ENCODE measurements around the gene TBXAS1. TPM values are rescaled to one million over a fixed set of nuclear protein-coding genes. Genes with fewer than 3 reads are reported as not detected.

The TBXAS1 gene
- total RNA-seq, 2 experiments from 2014 or later, result 5.5 to 6.0 TPM

DNA sequence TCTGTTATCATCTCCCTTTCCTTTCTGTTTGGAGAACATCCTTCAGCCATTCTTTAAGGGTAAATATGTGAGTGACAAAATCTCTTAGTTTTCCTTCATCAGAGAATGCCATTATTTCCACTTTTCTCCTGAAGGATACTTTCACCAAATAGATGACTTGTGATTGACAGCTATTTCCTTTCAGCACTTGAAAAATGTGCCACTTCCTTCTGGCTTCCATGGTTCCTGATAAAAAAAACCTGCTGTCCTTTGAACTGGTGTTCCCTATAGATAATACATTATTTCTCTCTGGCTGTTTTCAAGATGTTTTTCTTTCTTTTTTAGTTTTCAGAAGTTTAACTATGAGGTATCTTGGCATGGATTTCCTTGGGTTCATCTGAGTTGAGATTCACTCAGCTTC is 79.7 kb downstream of the TBXAS1 start:
- intact Hi-C loops (cut with DNase I, micrococcal nuclease), result no loop called here
- DNase-seq (no peak), ATAC-seq (ENCODE audit: poor library complexity) (no peak)
- Mint-ChIP-seq H3K36me3 (ENCODE audit: low read depth) (peaks cover 4% of the 10 kb centered on the region), H3K27me3 (no peaks in the 10 kb centered on the region), H3K4me1 (ENCODE audit: low read depth) (peaks cover 19% of the 10 kb centered on the region), H3K9me3 (peaks cover 5% of the 10 kb centered on the region), H3K4me3 (no peak overlapping the region), H3K27ac (no peak overlapping the region)
- H3K27ac ChIP-seq (ENCODE audit: low read depth in 1 of 2, low read length in 2 of 2), result no peak overlapping the region
- POLR2A ChIA-PET, result no interaction called here
- CTCF ChIA-PET, result no interaction called here
- H3K4me3 ChIP-seq (ENCODE audit: low read length), result no peak overlapping the region
- no peaks in the 10 kb centered on the region for H3K27me3 ChIP-seq (ENCODE audit: control insufficient read depth in 1 of 2, insufficient read depth in 2 of 2, low read length in 2 of 2)
- H3K9me3 ChIP-seq (ENCODE audit: control insufficient read depth in 1 of 2, insufficient read depth in 1 of 2, low read length in 2 of 2), result no peaks in the 10 kb centered on the region
- H3K36me3 ChIP-seq (ENCODE audit: insufficient read depth, low read length), result no peaks in the 10 kb centered on the region
- no peaks in the 10 kb centered on the region for H3K4me1 ChIP-seq (ENCODE audit: insufficient read depth, low read length)
- TF ChIP-seq, protein P1, sequence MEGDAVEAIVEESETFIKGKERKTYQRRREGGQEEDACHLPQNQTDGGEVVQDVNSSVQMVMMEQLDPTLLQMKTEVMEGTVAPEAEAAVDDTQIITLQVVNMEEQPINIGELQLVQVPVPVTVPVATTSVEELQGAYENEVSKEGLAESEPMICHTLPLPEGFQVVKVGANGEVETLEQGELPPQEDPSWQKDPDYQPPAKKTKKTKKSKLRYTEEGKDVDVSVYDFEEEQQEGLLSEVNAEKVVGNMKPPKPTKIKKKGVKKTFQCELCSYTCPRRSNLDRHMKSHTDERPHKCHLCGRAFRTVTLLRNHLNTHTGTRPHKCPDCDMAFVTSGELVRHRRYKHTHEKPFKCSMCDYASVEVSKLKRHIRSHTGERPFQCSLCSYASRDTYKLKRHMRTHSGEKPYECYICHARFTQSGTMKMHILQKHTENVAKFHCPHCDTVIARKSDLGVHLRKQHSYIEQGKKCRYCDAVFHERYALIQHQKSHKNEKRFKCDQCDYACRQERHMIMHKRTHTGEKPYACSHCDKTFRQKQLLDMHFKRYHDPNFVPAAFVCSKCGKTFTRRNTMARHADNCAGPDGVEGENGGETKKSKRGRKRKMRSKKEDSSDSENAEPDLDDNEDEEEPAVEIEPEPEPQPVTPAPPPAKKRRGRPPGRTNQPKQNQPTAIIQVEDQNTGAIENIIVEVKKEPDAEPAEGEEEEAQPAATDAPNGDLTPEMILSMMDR (IDR thresholded peaks at IDR 0.05), result no peak

DNA sequence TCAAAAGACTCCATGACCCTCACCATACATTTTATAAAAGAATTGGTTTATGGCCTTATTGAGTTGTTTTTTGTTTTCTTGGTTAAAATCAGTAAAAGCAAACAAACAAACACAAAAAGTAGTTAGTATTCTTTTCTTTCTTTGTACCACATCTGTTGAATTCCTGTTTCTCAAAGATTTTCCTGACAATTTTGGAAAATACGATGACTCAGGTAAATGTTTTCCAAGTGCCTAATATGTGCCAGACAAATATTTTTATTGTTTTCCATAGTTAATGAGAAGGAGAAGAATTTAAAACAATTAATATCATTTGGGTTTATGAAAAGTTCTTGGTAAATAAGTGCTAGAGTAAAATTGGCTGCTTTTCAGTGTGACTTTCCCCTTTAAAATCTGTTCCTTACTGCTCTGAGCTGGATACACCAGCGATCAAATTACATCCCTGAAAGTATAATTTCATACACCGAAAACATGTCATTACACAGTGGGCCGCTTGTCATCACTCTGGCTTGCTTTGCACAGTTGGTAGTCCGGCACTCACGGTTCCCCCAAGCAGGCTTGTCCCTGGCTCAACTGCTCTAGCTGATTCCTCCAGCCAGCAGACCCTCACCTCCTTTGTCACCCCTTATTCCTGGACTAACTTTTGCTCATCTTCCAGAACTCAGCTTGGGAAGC is 80.5 kb downstream of the TBXAS1 start:
- Mint-ChIP-seq H3K4me1 (ENCODE audit: low read depth) (peaks cover 19% of the 10 kb centered on the region), H3K4me3 (no peak overlapping the region), H3K9me3 (peaks cover 4% of the 10 kb centered on the region), H3K36me3 (ENCODE audit: low read depth) (peaks cover 4% of the 10 kb centered on the region), H3K27ac (no peak overlapping the region), H3K27me3 (no peaks in the 10 kb centered on the region)
- H3K4me3 ChIP-seq (ENCODE audit: low read length), result no peak overlapping the region
- no peak for ATAC-seq (ENCODE audit: poor library complexity)
- H3K27me3 ChIP-seq (ENCODE audit: control insufficient read depth in 1 of 2, insufficient read depth in 2 of 2, low read length in 2 of 2), result no peaks in the 10 kb centered on the region
- H3K4me1 ChIP-seq (ENCODE audit: insufficient read depth, low read length), result no peaks in the 10 kb centered on the region
- no peaks in the 10 kb centered on the region for H3K36me3 ChIP-seq (ENCODE audit: insufficient read depth, low read length)
- intact Hi-C loops (cut with DNase I, micrococcal nuclease), result no loop called here
- ChIA-PET CTCF (no interaction called here), POLR2A (no interaction called here)
- H3K27ac ChIP-seq (ENCODE audit: low read depth in 1 of 2, low read length in 2 of 2), result no peak overlapping the region
- DNase-seq, result no peak
- no peaks in the 10 kb centered on the region for H3K9me3 ChIP-seq (ENCODE audit: control insufficient read depth in 1 of 2, insufficient read depth in 1 of 2, low read length in 2 of 2)
- TF ChIP-seq, protein P1 (IDR thresholded peaks at IDR 0.05), result no peak

- TF ChIP-seq, protein P1 (IDR thresholded peaks at IDR 0.05), result no peak
- Mint-ChIP-seq H3K9me3 (no peaks in the 10 kb centered on the region), H3K27ac (no peak overlapping the region), H3K27me3 (no peaks in the 10 kb centered on the region), H3K36me3 (ENCODE audit: low read depth) (peaks cover 4% of the 10 kb centered on the region), H3K4me1 (ENCODE audit: low read depth) (peaks cover 20% of the 10 kb centered on the region), H3K4me3 (no peak overlapping the region)
- Histone ChIP-seq H3K9me3 (ENCODE audit: control insufficient read depth in 1 of 2, insufficient read depth in 1 of 2, low read length in 2 of 2) (no peaks in the 10 kb centered on the region), H3K27me3 (ENCODE audit: control insufficient read depth in 1 of 2, insufficient read depth in 2 of 2, low read length in 2 of 2) (no peaks in the 10 kb centered on the region), H3K27ac (ENCODE audit: low read depth in 1 of 2, low read length in 2 of 2) (no peak overlapping the region), H3K36me3 (ENCODE audit: insufficient read depth, low read length) (no peaks in the 10 kb centered on the region), H3K4me1 (ENCODE audit: insufficient read depth, low read length) (peaks cover 11% of the 10 kb centered on the region), H3K4me3 (ENCODE audit: low read length) (no peak overlapping the region)
- ChIA-PET CTCF (no interaction called here), POLR2A (no interaction called here)
- intact Hi-C loops (cut with DNase I, micrococcal nuclease), result no loop called here
- DNase-seq (no peak), ATAC-seq (ENCODE audit: poor library complexity) (no peak)
These were observed 84.2 kb downstream of the TBXAS1 start for GRCh38 chr7:139913021-139913844.
